ENCODE measurements around the gene GABBR1. TPM values are rescaled to one million over a fixed set of nuclear protein-coding genes. Genes with fewer than 3 reads are reported as not detected.

Gene GABBR1
- total and polyA plus RNA-seq, 2 of the 13 experiments (the other 11 are each of a cell fraction or from before 2014, with no cell fraction given): 0.07 to 0.37 TPM

- TF ChIP-seq DZIP1 (CRISPR knock-in tag; IDR thresholded peaks at IDR 0.05) (peak; percentile 53; the same call in 1 of the 2 replicates), SMAD1 (CRISPR knock-in tag; IDR thresholded peaks at IDR 0.05; ENCODE audit: borderline replicate concordance, low read depth) (no peak), MTF2 (CRISPR knock-in tag; IDR thresholded peaks at IDR 0.05; ENCODE audit: borderline replicate concordance) (peak; percentile 84; the same call in 1 of the 2 replicates), MEIS1 (CRISPR knock-in tag; IDR thresholded peaks at IDR 0.05; ENCODE audit: borderline replicate concordance) (peak; percentile 58; the same call in 1 of the 2 replicates), GTF3A (CRISPR knock-in tag; conservative IDR thresholded peaks at IDR 0.05) (0 out of 2 replicates have a peak, but pooled peaks have one; percentile 78), ZNF274 (CRISPR knock-in tag; IDR thresholded peaks at IDR 0.05) (peak; percentile 73; the same call in 1 of the 2 replicates), KLF9 (CRISPR knock-in tag; IDR thresholded peaks at IDR 0.05; ENCODE audit: low read depth) (no peak), ZNF34 (CRISPR knock-in tag; IDR thresholded peaks at IDR 0.05; ENCODE audit: borderline replicate concordance) (peak; percentile 64; the same call in 1 of the 2 replicates), GABPB1 (CRISPR knock-in tag; IDR thresholded peaks at IDR 0.05) (peak; percentile 29; the same call in 1 of the 2 replicates), ZEB1 (IDR thresholded peaks at IDR 0.05; ENCODE audit: insufficient replicate concordance, low read depth) (no peak), MEIS2 (CRISPR knock-in tag; IDR thresholded peaks at IDR 0.05) (peak; percentile 50; the same call in 1 of the 2 replicates), ZNF546 (CRISPR knock-in tag; conservative IDR thresholded peaks at IDR 0.05) (no peak), ZNF691 (CRISPR knock-in tag; IDR thresholded peaks at IDR 0.05; ENCODE audit: borderline replicate concordance, low read depth) (peak; percentile 37; the same call in 1 of the 2 replicates), MTA1 (CRISPR knock-in tag; IDR thresholded peaks at IDR 0.05; ENCODE audit: borderline replicate concordance) (peak; percentile 72; the same call in 1 of the 2 replicates), ZNF343 (CRISPR knock-in tag; IDR thresholded peaks at IDR 0.05) (0 out of 2 replicates have a peak, but pooled peaks have one; percentile 40), ZNF556 (CRISPR knock-in tag; IDR thresholded peaks at IDR 0.05; ENCODE audit: borderline replicate concordance) (peak; percentile 66; the same call in 1 of the 2 replicates)
- TF ChIP-seq, protein P1, sequence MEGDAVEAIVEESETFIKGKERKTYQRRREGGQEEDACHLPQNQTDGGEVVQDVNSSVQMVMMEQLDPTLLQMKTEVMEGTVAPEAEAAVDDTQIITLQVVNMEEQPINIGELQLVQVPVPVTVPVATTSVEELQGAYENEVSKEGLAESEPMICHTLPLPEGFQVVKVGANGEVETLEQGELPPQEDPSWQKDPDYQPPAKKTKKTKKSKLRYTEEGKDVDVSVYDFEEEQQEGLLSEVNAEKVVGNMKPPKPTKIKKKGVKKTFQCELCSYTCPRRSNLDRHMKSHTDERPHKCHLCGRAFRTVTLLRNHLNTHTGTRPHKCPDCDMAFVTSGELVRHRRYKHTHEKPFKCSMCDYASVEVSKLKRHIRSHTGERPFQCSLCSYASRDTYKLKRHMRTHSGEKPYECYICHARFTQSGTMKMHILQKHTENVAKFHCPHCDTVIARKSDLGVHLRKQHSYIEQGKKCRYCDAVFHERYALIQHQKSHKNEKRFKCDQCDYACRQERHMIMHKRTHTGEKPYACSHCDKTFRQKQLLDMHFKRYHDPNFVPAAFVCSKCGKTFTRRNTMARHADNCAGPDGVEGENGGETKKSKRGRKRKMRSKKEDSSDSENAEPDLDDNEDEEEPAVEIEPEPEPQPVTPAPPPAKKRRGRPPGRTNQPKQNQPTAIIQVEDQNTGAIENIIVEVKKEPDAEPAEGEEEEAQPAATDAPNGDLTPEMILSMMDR (CRISPR knock-in tag; IDR thresholded peaks at IDR 0.05): peak; percentile 90
- TF ChIP-seq, protein P2, sequence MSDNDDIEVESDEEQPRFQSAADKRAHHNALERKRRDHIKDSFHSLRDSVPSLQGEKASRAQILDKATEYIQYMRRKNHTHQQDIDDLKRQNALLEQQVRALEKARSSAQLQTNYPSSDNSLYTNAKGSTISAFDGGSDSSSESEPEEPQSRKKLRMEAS (IDR thresholded peaks at IDR 0.05): peak; percentile 49; the same call in 1 of the 2 replicates
- TF ChIP-seq, protein P3, sequence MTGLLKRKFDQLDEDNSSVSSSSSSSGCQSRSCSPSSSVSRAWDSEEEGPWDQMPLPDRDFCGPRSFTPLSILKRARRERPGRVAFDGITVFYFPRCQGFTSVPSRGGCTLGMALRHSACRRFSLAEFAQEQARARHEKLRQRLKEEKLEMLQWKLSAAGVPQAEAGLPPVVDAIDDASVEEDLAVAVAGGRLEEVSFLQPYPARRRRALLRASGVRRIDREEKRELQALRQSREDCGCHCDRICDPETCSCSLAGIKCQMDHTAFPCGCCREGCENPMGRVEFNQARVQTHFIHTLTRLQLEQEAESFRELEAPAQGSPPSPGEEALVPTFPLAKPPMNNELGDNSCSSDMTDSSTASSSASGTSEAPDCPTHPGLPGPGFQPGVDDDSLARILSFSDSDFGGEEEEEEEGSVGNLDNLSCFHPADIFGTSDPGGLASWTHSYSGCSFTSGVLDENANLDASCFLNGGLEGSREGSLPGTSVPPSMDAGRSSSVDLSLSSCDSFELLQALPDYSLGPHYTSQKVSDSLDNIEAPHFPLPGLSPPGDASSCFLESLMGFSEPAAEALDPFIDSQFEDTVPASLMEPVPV (CRISPR knock-in tag; IDR thresholded peaks at IDR 0.05): peak; percentile 50; the same call in 1 of the 2 replicates
Measured at GRCh38 chr6:29628419-29629281, 4.3 kb downstream of the GABBR1 start (continued).
